Naive B cell (primary cell): ENCODE results near the gene PTAFR. TPM values are rescaled to one million over a fixed set of nuclear protein-coding genes. Genes with fewer than 3 reads are reported as not detected.

Source experiments
- polyA plus RNA-seq, 6 donors: library from polyadenylated mRNA; unstranded; fragments of 300-500 nt; fragmentation: Illumina TruSeq; gene quantifications; one replicate each; pipeline ENCODE4 v1.2.3, GENCODE V29; 2021; ENCODE audit warnings: low read depth in 6 of 6

PTAFR gene
- polyA plus RNA-seq, 6 donors from 2014 or later: 2.2 to 6.9 (median 5.1) TPM

Other genes with a start within 250 kb of the PTAFR start
- gene SMPDL3B, start 241.7 kb downstream of the PTAFR start, polyA plus RNA-seq: not detected
- gene XKR8, start 216.7 kb downstream of the PTAFR start, polyA plus RNA-seq: 1 to 10 TPM; 5.0 to 9.7 (median 8.3) TPM
- 10 to 100 TPM in 2 of 6 donors, 1 to 10 TPM in 4; 5.2 to 26.3 (median 7.6) TPM for gene EYA3, start 88.1 kb downstream of the PTAFR start, polyA plus RNA-seq
- gene DNAJC8, start 56.3 kb upstream of the PTAFR start, polyA plus RNA-seq: 100 to 1,000 TPM; 145 to 193 (median 151) TPM
- 100 to 1,000 TPM; 369 to 762 (median 520) TPM for gene ATP5IF1, start 59.4 kb upstream of the PTAFR start, polyA plus RNA-seq
- gene SESN2, start 82.8 kb upstream of the PTAFR start, polyA plus RNA-seq: 1 to 10 TPM; 1.6 to 4.5 (median 3.2) TPM
- gene MED18, start 152.3 kb upstream of the PTAFR start, polyA plus RNA-seq: 10 to 100 TPM in 1 of 6 donors, 1 to 10 TPM in 4, not detected in 1; 4.5 to 16.6 (median 6.7) TPM
- 10 to 100 TPM in 1 of 6 donors, 1 to 10 TPM in 4, not detected in 1; 6.9 to 23.0 (median 9.5) TPM for gene PHACTR4, start 193.1 kb upstream of the PTAFR start, polyA plus RNA-seq